OCI-LY3 (cell line): Measurements from ENCODE around the gene ACTBL2.

Experiments
- H2AFZ ChIP-seq: fragments of 200-600, 300-600 bp; shearing (Covaris generic); 2 replicates; pipeline ENCODE4 v1.6.0; 2014; ENCODE audit warnings: antibody characterized with exemption, low read depth, low read length
- H3K27ac ChIP-seq: fragments of 200-600, 300-600 bp; sonication (generic); 2 replicates; pipeline ENCODE4 v1.5.1; 2014; ENCODE audit warnings: mild to moderate bottlenecking, low read length, moderate library complexity, mixed read lengths
- H3K27me3 ChIP-seq: fragments of 200-600, 300-600 bp; sonication (generic); 2 replicates; pipeline ENCODE4 v1.6.1; 2014; ENCODE audit warnings: low read depth, low read length, mixed read lengths
- H3K36me3 ChIP-seq: fragments of 200-600, 300-600 bp; sonication (generic); replicated peaks from 2 replicates; pipeline ENCODE3; 2014; ENCODE audit warnings: low read depth, low read length, mixed read lengths
- H3K4me1 ChIP-seq: fragments of 300-600, 200-600 bp; sonication (generic); 2 replicates; pipeline ENCODE4 v1.6.1; 2014; ENCODE audit warnings: low read length, mixed read lengths
- H3K4me2 ChIP-seq: fragments of 200-600, 300-600 bp; sonication (generic); 2 replicates; pipeline ENCODE4 v1.6.1; 2014; ENCODE audit warnings: low read length, mixed read lengths
- H3K4me3 ChIP-seq: fragments of 300-600, 200-600 bp; sonication (generic); 2 replicates; pipeline ENCODE4 v1.5.1; 2014; ENCODE audit warnings: antibody characterized with exemption, mild to moderate bottlenecking, low read length, moderate library complexity
- H3K79me2 ChIP-seq: fragments of 300-600, 200-600 bp; shearing (Covaris generic); 2 replicates; pipeline ENCODE4 v1.6.1; 2014; ENCODE audit warnings: mild to moderate bottlenecking, low read length, mixed read lengths
- H3K9ac ChIP-seq: fragments of 300-600, 200-600 bp; shearing (Covaris generic); 2 replicates; pipeline ENCODE4 v1.6.0; 2014; ENCODE audit warnings: mild to moderate bottlenecking, low read length, moderate library complexity
- H3K9me3 ChIP-seq: fragments of 200-600, 300-600 bp; shearing (Covaris generic); 2 replicates; pipeline ENCODE4 v1.6.1; 2014; ENCODE audit warnings: low read length, mixed read lengths; ENCODE audit not compliant: insufficient read depth
- H4K20me1 ChIP-seq: fragments of 200-600, 300-600 bp; sonication (generic); 2 replicates; pipeline ENCODE4 v1.6.1; 2016; ENCODE audit warnings: low read length, mixed read lengths; ENCODE audit not compliant: insufficient read depth
- EZH2phosphoT487 ChIP-seq: fragments of 200-600 bp; shearing (Covaris generic); IDR thresholded peaks from 2 replicates; pipeline ENCODE4 v1.6.1; 2018; ENCODE audit warnings: antibody characterized with exemption, mixed run types, low read depth
- TF ChIP-seq, protein P1 (sequence below): fragments of 200-600, 300-600 bp; sonication (generic); IDR thresholded peaks from 2 replicates; pipeline ENCODE4 v1.5.1; 2014; ENCODE audit warnings: antibody characterized with exemption, low read length, low read depth

The ACTBL2 gene

DNA sequence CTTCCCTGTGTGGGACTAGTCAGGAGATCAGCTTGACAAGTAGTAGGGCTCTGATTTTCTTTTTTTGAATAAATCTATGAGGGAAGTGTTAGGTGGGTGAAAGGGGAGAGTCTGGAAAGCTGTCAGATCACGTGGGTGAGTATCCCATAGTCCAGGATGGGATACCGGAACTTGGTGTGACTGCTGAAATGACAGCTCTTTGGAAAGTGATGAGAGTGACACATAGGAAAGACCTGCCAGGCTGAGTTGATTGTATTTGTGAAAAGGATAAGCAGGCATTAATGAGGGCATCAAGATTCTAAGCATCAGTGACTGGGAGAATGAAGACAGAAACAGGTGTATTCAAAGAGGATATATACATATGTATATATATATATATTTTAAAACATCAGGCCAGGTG lies 35.6 kb downstream of the ACTBL2 start:
- Histone ChIP-seq H3K27me3 (no peaks in the 10 kb centered on the region), H3K4me2 (no peak overlapping the region), H3K27ac (no peak overlapping the region), H3K36me3 (no peaks in the 10 kb centered on the region), H3K79me2 (no peaks in the 10 kb centered on the region), H3K9me3 (no peaks in the 10 kb centered on the region), H3K9ac (no peak overlapping the region), H4K20me1 (no peaks in the 10 kb centered on the region), H3K4me3 (no peak overlapping the region), H3K4me1 (no peaks in the 10 kb centered on the region), H2AFZ (no peak overlapping the region)
- TF ChIP-seq, protein P1, sequence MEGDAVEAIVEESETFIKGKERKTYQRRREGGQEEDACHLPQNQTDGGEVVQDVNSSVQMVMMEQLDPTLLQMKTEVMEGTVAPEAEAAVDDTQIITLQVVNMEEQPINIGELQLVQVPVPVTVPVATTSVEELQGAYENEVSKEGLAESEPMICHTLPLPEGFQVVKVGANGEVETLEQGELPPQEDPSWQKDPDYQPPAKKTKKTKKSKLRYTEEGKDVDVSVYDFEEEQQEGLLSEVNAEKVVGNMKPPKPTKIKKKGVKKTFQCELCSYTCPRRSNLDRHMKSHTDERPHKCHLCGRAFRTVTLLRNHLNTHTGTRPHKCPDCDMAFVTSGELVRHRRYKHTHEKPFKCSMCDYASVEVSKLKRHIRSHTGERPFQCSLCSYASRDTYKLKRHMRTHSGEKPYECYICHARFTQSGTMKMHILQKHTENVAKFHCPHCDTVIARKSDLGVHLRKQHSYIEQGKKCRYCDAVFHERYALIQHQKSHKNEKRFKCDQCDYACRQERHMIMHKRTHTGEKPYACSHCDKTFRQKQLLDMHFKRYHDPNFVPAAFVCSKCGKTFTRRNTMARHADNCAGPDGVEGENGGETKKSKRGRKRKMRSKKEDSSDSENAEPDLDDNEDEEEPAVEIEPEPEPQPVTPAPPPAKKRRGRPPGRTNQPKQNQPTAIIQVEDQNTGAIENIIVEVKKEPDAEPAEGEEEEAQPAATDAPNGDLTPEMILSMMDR: no peak
- no peak for TF ChIP-seq EZH2phosphoT487

DNA sequence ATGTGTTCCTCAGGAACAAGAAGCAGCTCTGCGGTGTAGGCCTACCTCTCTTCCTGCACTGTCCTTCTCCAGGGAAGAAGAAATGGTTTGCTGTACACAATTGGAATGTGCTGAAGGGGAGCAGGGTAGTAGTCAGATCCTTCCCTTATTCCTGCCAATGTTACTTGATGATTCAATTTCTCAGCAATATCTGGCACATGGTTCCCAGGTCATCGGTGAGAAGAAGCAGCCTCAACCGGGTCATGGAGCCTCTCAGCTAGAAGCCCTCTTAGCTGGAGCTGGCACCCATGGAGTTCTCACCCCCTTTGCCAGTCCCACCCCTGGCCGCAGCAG lies 36.9 kb downstream of the ACTBL2 start:
- no peaks in the 10 kb centered on the region for H3K36me3 ChIP-seq
- H3K27ac ChIP-seq: no peak overlapping the region
- no peaks in the 10 kb centered on the region for H3K79me2 ChIP-seq
- TF ChIP-seq, protein P1: no peak
- TF ChIP-seq EZH2phosphoT487: no peak
- no peaks in the 10 kb centered on the region for H3K27me3 ChIP-seq
- H2AFZ ChIP-seq: no peak overlapping the region
- no peaks in the 10 kb centered on the region for H3K4me1 ChIP-seq
- H4K20me1 ChIP-seq: no peaks in the 10 kb centered on the region
- no peak overlapping the region for H3K4me2 ChIP-seq
- no peaks in the 10 kb centered on the region for H3K9me3 ChIP-seq
- H3K4me3 ChIP-seq: no peak overlapping the region
- no peak overlapping the region for H3K9ac ChIP-seq

DNA sequence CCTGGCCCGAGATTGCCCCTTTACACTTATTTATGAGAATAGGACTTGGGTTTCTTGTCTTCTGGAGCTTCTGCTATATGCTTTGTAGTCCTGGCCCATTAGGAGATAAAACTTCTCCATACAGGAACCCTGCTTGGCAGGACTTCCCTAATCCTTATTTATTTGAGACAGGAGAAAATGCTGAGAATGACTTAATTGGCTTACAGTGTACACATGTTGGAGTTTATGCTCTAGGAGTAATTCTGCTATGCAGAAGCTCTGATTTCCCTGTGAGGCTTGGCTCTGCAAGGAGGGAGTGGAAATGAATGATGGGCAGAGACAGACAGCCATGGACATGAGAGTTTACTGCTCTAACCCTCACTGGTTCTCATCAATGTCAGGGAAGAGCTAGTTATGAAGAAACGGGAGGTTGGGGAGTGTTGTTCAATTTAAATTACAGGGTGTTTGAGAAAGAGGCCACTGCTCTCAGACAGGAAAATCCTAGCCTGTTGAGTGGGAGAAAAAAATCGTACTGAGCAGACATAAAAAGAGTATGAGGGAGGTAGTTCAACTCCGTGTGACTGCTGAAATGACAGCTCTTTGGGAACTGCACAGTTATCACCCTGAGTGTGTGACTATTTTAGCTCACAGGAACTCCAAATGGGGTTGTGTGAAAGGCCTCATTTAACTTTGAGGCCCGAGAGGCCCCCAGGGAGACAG lies 37.5 kb downstream of the ACTBL2 start:
- Histone ChIP-seq H3K36me3 (no peaks in the 10 kb centered on the region), H2AFZ (no peak overlapping the region), H3K27ac (no peak overlapping the region), H3K4me2 (no peak overlapping the region), H3K4me3 (no peak overlapping the region), H3K9ac (no peak overlapping the region), H3K27me3 (no peaks in the 10 kb centered on the region), H4K20me1 (no peaks in the 10 kb centered on the region), H3K4me1 (no peaks in the 10 kb centered on the region), H3K9me3 (no peaks in the 10 kb centered on the region), H3K79me2 (no peaks in the 10 kb centered on the region)
- TF ChIP-seq EZH2phosphoT487: no peak
- TF ChIP-seq, protein P1: no peak

DNA sequence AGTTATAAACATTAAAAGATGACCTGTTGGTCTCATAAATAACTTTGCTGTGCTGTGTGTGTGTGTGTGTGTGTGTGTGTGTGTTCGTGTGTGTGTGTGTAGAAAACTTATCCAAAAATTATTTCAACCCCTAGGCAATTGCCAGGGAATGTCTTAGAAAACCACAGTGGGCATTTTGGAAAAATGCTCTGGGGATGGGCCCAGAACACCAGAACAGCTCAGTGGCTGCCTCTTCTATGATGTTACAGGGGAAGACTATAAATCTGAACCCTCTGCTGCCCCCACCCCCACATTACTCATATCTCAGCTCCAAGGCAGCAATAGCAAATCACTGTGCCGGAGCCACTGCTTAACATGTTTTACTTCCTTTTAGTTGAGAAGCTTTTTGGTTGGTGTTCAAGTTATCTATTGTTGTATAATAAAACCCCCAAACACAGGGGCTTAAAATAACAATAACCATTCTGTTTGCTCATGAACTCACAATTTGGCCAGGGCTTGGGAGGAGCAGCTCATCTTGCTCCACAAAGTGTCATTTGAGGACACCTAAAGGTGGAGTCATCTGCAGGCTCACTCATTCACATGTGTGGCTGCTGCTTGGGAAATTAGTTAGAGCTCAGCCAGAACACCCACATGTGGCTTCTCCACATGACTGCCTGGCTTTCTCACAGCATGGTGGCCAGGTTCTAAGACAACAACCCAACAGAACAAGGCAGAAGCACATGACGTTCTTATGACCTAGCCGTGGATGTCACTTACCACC lies 40.4 kb downstream of the ACTBL2 start:
- H2AFZ ChIP-seq: no peak overlapping the region
- no peaks in the 10 kb centered on the region for H3K79me2 ChIP-seq
- H3K9me3 ChIP-seq: no peaks in the 10 kb centered on the region
- H3K4me2 ChIP-seq: no peak overlapping the region
- H3K9ac ChIP-seq: no peak overlapping the region
- no peaks in the 10 kb centered on the region for H3K36me3 ChIP-seq
- no peaks in the 10 kb centered on the region for H4K20me1 ChIP-seq
- H3K4me1 ChIP-seq: no peaks in the 10 kb centered on the region
- TF ChIP-seq, protein P1: no peak
- H3K27me3 ChIP-seq: no peaks in the 10 kb centered on the region
- H3K27ac ChIP-seq: no peak overlapping the region
- H3K4me3 ChIP-seq: no peak overlapping the region
